Muscle of leg (tissue), 11 donors: ENCODE measurements around the gene KCNG2. TPM values are rescaled to one million over a fixed set of nuclear protein-coding genes. Genes with fewer than 3 reads are reported as not detected.

Source experiments
- DNase-seq: peaks from one replicate; pipeline ENCODE4 v3.0.0; 2013
- H3K27ac ChIP-seq: one replicate; pipeline ENCODE4 v1.5.1; 2013; ENCODE audit warnings: mild to moderate bottlenecking, low read length, control low read depth
- H3K27me3 ChIP-seq: one replicate; pipeline ENCODE4 v1.6.1; 2013; ENCODE audit warnings: low read length; ENCODE audit not compliant: control insufficient read depth, insufficient read depth
- H3K36me3 ChIP-seq: one replicate; pipeline ENCODE4 v1.6.1; 2013; ENCODE audit warnings: low read length; ENCODE audit not compliant: control insufficient read depth, insufficient read depth
- H3K4me1 ChIP-seq: one replicate; pipeline ENCODE4 v1.6.1; 2013; ENCODE audit warnings: low read length; ENCODE audit not compliant: control insufficient read depth, insufficient read depth
- H3K4me3 ChIP-seq: one replicate; pipeline ENCODE4 v1.5.1; 2013; ENCODE audit warnings: low read length, control low read depth
- H3K9me3 ChIP-seq: replicated peaks from 2 replicates; pipeline ENCODE4 v1.6.1; 2013; ENCODE audit warnings: low read depth, low read length; ENCODE audit not compliant: control insufficient read depth
- WGBS: methylation state at CpG from one replicate; pipeline ENCODE4 v1.1.5; 2013; ENCODE audit warnings: missing lambda C conversion rate; ENCODE audit not compliant: insufficient coverage; 5-methylcytosine and 5-hydroxymethylcytosine counted together
- polyA plus RNA-seq, 8 donors: library from polyadenylated mRNA; unstranded; fragments of 120-200 nt; gene quantifications; one replicate each; pipeline versions ENCODE4 v1.2.1 to v1.2.3, GENCODE V29; 2013; ENCODE audit warnings: inconsistent platforms in 1 of 8, low replicate concordance in 1 of 8; ENCODE audit not compliant: insufficient read length in 8 of 8, insufficient read depth in 1 of 8
- total RNA-seq: library from RNA; stranded (reverse); fragments of 120-200 nt; gene quantifications from one replicate; pipeline ENCODE4 v1.2.4, GENCODE V29; 2013

Gene KCNG2
- total and polyA plus RNA-seq, 9 donors = 0.44 to 1.1 (median 0.63) TPM

GRCh38 chr18:79819064-79819967 lies 21.6 kb downstream of the KCNG2 start:
- Histone ChIP-seq H3K27ac (no peak overlapping the region), H3K36me3 (no peaks in the 10 kb centered on the region), H3K4me1 (peaks cover 2% of the 10 kb centered on the region), H3K27me3 (peaks cover 11% of the 10 kb centered on the region), H3K4me3 (no peak overlapping the region), H3K9me3 (no peaks in the 10 kb centered on the region)
- WGBS = 80% methylated on average over 26 of the region's 26 CpGs
- DNase-seq = no peak

GRCh38 chr18:79819968-79820351 lies 22.2 kb downstream of the KCNG2 start:
- H3K4me1 ChIP-seq = peaks cover 2% of the 10 kb centered on the region
- peaks cover 11% of the 10 kb centered on the region for H3K27me3 ChIP-seq
- peak; percentile 84 for DNase-seq
- H3K27ac ChIP-seq = no peak overlapping the region
- H3K9me3 ChIP-seq = no peaks in the 10 kb centered on the region
- 59% methylated on average over 10 of the region's 14 CpGs for WGBS
- no peaks in the 10 kb centered on the region for H3K36me3 ChIP-seq
- no peak overlapping the region for H3K4me3 ChIP-seq

GRCh38 chr18:79823120-79823519 lies 25.4 kb downstream of the KCNG2 start:
- Histone ChIP-seq H3K27ac (no peak overlapping the region), H3K4me1 (no peaks in the 10 kb centered on the region), H3K27me3 (peaks cover 2% of the 10 kb centered on the region), H3K4me3 (no peak overlapping the region), H3K36me3 (no peaks in the 10 kb centered on the region), H3K9me3 (no peaks in the 10 kb centered on the region)
- WGBS = 44% methylated on average over 12 of the region's 12 CpGs
- DNase-seq = no peak

- H3K4me1 ChIP-seq = no peaks in the 10 kb centered on the region
- WGBS = 83% methylated on average over 26 of the region's 26 CpGs
- H3K36me3 ChIP-seq = no peaks in the 10 kb centered on the region
- H3K27ac ChIP-seq = peak overlapping the region; percentile 35
- peaks cover 2% of the 10 kb centered on the region for H3K27me3 ChIP-seq
- no peaks in the 10 kb centered on the region for H3K9me3 ChIP-seq
- DNase-seq = peak; percentile 22
- no peak overlapping the region for H3K4me3 ChIP-seq
Observed at GRCh38 chr18:79825913-79826312, 28.2 kb downstream of the KCNG2 start.

- no peak overlapping the region for H3K4me3 ChIP-seq
- H3K27ac ChIP-seq = no peak overlapping the region
- H3K36me3 ChIP-seq = no peaks in the 10 kb centered on the region
- no peak for DNase-seq
- H3K9me3 ChIP-seq = no peaks in the 10 kb centered on the region
- no peaks in the 10 kb centered on the region for H3K4me1 ChIP-seq
- H3K27me3 ChIP-seq = peaks cover 2% of the 10 kb centered on the region
- 81% methylated on average over 17 of the region's 18 CpGs for WGBS
Observed at GRCh38 chr18:79826966-79827365, 29.2 kb downstream of the KCNG2 start.

GRCh38 chr18:79828258-79828657 lies 30.5 kb downstream of the KCNG2 start:
- no peak for DNase-seq
- 94% methylated on average over 5 of the region's 5 CpGs for WGBS
- Histone ChIP-seq H3K36me3 (no peaks in the 10 kb centered on the region), H3K27me3 (no peaks in the 10 kb centered on the region), H3K4me3 (no peak overlapping the region), H3K4me1 (no peaks in the 10 kb centered on the region), H3K27ac (no peak overlapping the region), H3K9me3 (no peaks in the 10 kb centered on the region)

- no peaks in the 10 kb centered on the region for H3K9me3 ChIP-seq
- H3K4me3 ChIP-seq = no peak overlapping the region
- H3K4me1 ChIP-seq = no peaks in the 10 kb centered on the region
- H3K27ac ChIP-seq = no peak overlapping the region
- H3K36me3 ChIP-seq = no peaks in the 10 kb centered on the region
- H3K27me3 ChIP-seq = no peaks in the 10 kb centered on the region
- whole genome bisulfite sequencing = 87% methylated on average over 13 of the region's 17 CpGs
- DNase-seq = no peak
Observed at GRCh38 chr18:79829136-79829854, 31.6 kb downstream of the KCNG2 start.

- H3K4me3 ChIP-seq = no peak overlapping the region
- H3K27ac ChIP-seq = no peak overlapping the region
- no peak for DNase-seq
- peaks cover 5% of the 10 kb centered on the region for H3K27me3 ChIP-seq
- H3K9me3 ChIP-seq = no peaks in the 10 kb centered on the region
- WGBS = 90% methylated on average over 3 of the region's 3 CpGs
- no peaks in the 10 kb centered on the region for H3K4me1 ChIP-seq
- no peaks in the 10 kb centered on the region for H3K36me3 ChIP-seq
Observed at GRCh38 chr18:79832169-79832568, 34.4 kb downstream of the KCNG2 start.

GRCh38 chr18:79834834-79835233 lies 37.1 kb downstream of the KCNG2 start:
- no peak overlapping the region for H3K27ac ChIP-seq
- H3K9me3 ChIP-seq = no peaks in the 10 kb centered on the region
- no peak for DNase-seq
- no peaks in the 10 kb centered on the region for H3K4me1 ChIP-seq
- no peak overlapping the region for H3K4me3 ChIP-seq
- 89% methylated on average over 1 of the region's 6 CpGs for WGBS
- no peaks in the 10 kb centered on the region for H3K36me3 ChIP-seq
- H3K27me3 ChIP-seq = peaks cover 5% of the 10 kb centered on the region

GRCh38 chr18:79841936-79842335 lies 44.2 kb downstream of the KCNG2 start:
- no peak overlapping the region for H3K4me3 ChIP-seq
- H3K27ac ChIP-seq = no peak overlapping the region
- peaks cover 3% of the 10 kb centered on the region for H3K4me1 ChIP-seq
- H3K27me3 ChIP-seq = no peaks in the 10 kb centered on the region
- 90% methylated on average over 2 of the region's 4 CpGs for WGBS
- H3K9me3 ChIP-seq = peaks cover 8% of the 10 kb centered on the region
- no peak for DNase-seq
- H3K36me3 ChIP-seq = no peaks in the 10 kb centered on the region
